ENCODE results near the gene UNKL. TPM values are rescaled to one million over a fixed set of nuclear protein-coding genes. Genes with fewer than 3 reads are reported as not detected.

The UNKL gene
- polyA plus RNA-seq, 4 donors: 10.2 to 29.3 (median 16.3) TPM

- DNase-seq (ENCODE audit: low read depth in 4 of 4, low spot score in 3 of 4): no peak
These were observed 18.1 kb upstream of the UNKL start for GRCh38 chr16:1432388-1433262.

- DNase-seq (ENCODE audit: low read depth in 4 of 4, low spot score in 3 of 4): no peak
These were observed 17.2 kb upstream of the UNKL start for GRCh38 chr16:1431497-1432270.

- DNase-seq (ENCODE audit: low read depth in 4 of 4, low spot score in 3 of 4): no peak
These were observed 16.4 kb upstream of the UNKL start, which contains the start of gene PERCC1 for GRCh38 chr16:1430759-1431496. Gene PERCC1 (plus strand): TSS chr16:1431078. CDS start chr16:1432594, 1,516 bp downstream.

- no peak for DNase-seq (ENCODE audit: low read depth in 4 of 4, low spot score in 3 of 4)
These were observed 15.8 kb upstream of the UNKL start for GRCh38 chr16:1430214-1430758.

GRCh38 chr16:1429631-1430030, 15.1 kb upstream of the UNKL start:
- no peak for DNase-seq (ENCODE audit: low read depth in 4 of 4, low spot score in 3 of 4)

GRCh38 chr16:1429012-1429411, 14.5 kb upstream of the UNKL start:
- DNase-seq (ENCODE audit: low read depth in 4 of 4, low spot score in 3 of 4): no peak

GRCh38 chr16:1428511-1428910, 14.0 kb upstream of the UNKL start:
- no peak for DNase-seq (ENCODE audit: low read depth in 4 of 4, low spot score in 3 of 4)

GRCh38 chr16:1427473-1428461, 13.3 kb upstream of the UNKL start:
- no peak for DNase-seq (ENCODE audit: low read depth in 4 of 4, low spot score in 3 of 4)

- DNase-seq (ENCODE audit: low read depth in 4 of 4, low spot score in 3 of 4): no peak
These were observed 12.4 kb upstream of the UNKL start for GRCh38 chr16:1426734-1427471.

- DNase-seq (ENCODE audit: low read depth in 4 of 4, low spot score in 3 of 4): no peak
These were observed 11.3 kb upstream of the UNKL start for GRCh38 chr16:1425616-1426370.

GRCh38 chr16:1424028-1424427, 9.5 kb upstream of the UNKL start:
- no peak for DNase-seq (ENCODE audit: low read depth in 4 of 4, low spot score in 3 of 4)

- no peak for DNase-seq (ENCODE audit: low read depth in 4 of 4, low spot score in 3 of 4)
These were observed 7.6 kb upstream of the UNKL start for GRCh38 chr16:1422076-1422475.

- no peak for DNase-seq (ENCODE audit: low read depth in 4 of 4, low spot score in 3 of 4)
These were observed 5.6 kb upstream of the UNKL start for GRCh38 chr16:1420111-1420539.

GRCh38 chr16:1416521-1416941, 2.0 kb upstream of the UNKL start:
- DNase-seq (ENCODE audit: low read depth in 4 of 4, low spot score in 3 of 4): no peak

- DNase-seq (ENCODE audit: low read depth in 4 of 4, low spot score in 3 of 4): no peak
These were observed 596 bp downstream of the UNKL start for GRCh38 chr16:1413684-1414531.

GRCh38 chr16:1412847-1413246, 1.7 kb downstream of the UNKL start:
- no peak for DNase-seq (ENCODE audit: low read depth in 4 of 4, low spot score in 3 of 4)

Data from left renal pelvis (tissue), 4 donors.